GM18951 (cell line): Measurements from ENCODE around the gene CYB5B.

Experiments used
- POLR2A ChIP-seq: IDR thresholded peaks from 4 replicates; pipeline ENCODE4 v1.6.1; 2011; ENCODE audit warnings: mild to moderate bottlenecking; ENCODE audit not compliant: insufficient read length, insufficient read depth; ENCODE audit errors: extremely low read depth
- in situ Hi-C: fragments of 300-500 bp; cut with MboI; formaldehyde crosslinking; loops from one replicate; pipeline ENCODE4 v1.12.0; 2022; ENCODE audit warnings: low sequenced_read_pairs, mixed read lengths, inconsistent platforms; ENCODE audit not compliant: unreplicated experiment

The CYB5B gene

DNA sequence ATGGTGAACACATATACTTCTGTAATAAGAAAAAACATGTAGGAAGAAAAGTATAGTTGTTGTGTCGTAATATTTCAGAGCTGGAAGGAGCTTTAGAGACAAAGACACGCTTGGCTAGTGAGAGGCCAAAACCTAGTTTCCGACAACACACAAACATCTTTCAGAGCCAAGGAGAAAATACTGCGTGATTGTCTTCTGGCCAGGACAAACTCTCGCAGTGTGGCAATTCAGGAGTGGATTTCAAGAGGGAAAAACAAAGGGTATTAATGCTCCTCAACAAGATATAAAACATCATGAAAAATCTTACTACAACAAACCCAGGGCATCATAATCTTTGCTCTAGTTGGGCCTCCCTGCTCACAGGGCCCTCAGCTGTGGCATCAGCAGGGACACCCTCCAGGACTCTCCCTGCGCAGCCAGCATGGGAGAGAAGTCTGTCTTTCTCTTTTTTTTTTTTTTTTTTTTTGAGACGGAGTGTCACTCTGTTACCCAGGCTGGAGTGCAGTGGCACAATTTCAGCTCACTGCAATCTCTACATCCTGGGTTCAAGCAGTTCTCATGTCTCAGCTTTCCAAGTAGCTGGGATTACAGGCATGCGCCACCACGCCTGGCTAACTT lies 66.4 kb downstream of the CYB5B start:
- no peak for TF ChIP-seq POLR2A
- in situ Hi-C loops: no loop called here

- no peak for TF ChIP-seq POLR2A
- in situ Hi-C loops: no loop called here
These were observed 70.6 kb downstream of the CYB5B start for GRCh38 chr16:69494991-69495392.

DNA sequence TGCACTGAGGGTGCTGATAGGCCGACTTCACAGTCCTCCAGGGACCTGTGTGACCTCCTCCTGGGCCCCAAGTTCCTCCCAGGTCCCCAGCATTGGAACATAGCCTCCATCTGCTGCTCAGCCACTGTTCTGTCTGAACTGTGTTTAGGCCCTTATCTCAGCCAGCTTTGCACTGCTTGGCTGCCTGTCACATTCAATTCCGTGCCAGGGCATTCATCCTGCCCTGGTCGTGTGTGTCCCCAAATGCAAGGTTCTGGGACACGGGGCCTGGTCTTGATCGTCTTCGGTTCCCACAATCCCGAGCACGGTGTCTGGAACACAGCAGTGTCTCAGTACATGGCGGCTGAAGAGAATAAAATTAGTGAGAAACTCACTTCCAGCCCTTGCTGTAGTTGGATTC lies 71.4 kb downstream of the CYB5B start:
- TF ChIP-seq POLR2A: no peak

GRCh38 chr16:69496376-69496775 lies 72.0 kb downstream of the CYB5B start:
- no peak for TF ChIP-seq POLR2A
- in situ Hi-C loops: no loop called here

More for the DNA sequence above, 71.4 kb downstream of the CYB5B start:
- in situ Hi-C loops: no loop called here

DNA sequence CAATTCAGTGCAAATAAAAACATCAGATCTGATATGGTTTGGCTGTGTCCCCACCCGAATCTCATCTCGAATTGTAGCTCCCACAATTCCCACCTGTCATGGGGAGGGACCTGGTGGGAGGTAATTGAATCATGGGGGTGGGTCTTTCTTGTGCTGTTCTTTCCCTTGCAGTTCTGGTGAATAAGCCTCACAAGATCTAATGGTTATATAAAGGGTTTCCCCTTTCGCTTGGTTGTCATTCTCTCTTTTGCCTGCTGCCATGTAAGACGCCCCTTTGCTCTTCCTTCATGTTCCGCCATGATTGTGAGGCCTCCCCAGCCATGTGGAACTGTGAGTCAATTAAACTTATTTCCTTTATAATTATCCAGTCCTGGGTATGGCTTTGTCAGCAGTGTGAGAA lies 72.5 kb downstream of the CYB5B start:
- in situ Hi-C loops: no loop called here
- no peak for TF ChIP-seq POLR2A

DNA sequence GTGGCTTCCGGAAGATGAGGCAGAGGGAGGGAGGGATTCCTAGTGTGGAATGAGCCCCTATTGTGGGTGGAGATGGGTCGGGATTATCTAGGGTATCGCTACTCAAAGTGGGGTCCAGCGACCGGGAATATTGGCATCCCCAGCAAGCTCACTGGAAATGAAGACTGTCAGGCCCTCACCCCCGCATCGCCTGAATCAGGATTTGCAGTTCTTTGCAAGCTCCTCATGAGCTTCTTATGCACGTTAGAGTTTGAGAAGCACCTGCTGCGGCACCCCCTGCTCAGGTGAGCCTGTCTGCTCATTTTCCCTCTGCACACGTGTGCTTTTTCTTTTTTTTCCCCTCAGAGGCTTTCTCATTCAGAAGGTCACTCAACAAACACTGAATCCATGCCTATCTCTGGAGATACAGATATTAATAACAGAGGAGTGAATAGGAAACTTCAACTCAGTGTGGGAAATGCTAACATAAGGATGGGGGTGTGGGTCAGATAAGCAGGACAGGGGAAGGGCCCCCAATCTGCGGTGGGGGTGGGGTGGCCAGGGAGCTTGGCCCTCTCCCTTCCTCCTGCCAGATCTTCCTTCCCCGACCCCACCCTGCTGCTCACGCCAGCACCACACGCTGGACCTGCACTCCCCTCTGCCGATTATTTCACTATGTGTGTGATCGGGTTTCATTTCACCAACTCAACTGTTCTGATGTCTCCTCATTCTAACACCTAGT lies 73.6 kb downstream of the CYB5B start:
- TF ChIP-seq POLR2A: no peak

GRCh38 chr16:69498926-69499325 lies 74.5 kb downstream of the CYB5B start:
- TF ChIP-seq POLR2A: no peak
- in situ Hi-C loops: no loop called here

More for the DNA sequence above, 73.6 kb downstream of the CYB5B start:
- in situ Hi-C loops: no loop called here

DNA sequence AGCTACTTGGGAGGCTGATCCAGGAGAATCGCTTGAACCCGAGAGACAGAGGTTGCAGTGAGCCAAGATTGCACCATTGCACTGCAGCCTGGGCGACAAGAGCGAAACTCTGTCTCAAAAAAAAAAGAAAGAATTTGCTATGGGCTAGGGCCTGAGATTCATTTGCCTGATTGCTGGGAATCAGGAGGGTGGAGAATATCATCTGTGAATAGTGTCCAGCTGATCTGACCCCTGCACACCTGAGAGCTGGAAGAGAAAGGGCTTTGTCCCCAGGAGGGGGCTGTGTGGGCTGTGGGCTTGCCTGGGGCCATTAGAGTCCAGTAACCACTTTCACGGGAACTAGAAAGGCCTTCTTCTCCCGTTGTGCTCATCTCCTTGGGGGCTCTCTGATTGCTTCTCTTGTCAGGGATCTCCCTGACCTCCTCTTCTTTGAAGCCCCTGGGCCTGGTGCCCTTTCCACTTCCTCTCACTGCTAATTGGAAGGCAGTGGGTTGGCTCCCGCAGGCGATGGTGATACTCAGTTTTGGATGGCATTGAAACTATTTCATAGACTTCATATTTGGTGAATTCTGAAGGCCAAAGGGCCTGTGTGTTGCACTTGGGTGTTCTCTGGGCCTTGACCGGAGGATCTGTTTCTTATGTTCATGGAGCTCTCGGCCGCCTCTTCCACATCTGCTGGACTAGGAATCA lies 75.3 kb downstream of the CYB5B start:
- no peak for TF ChIP-seq POLR2A
- in situ Hi-C loops: no loop called here

GRCh38 chr16:69500496-69500895 lies 76.1 kb downstream of the CYB5B start:
- in situ Hi-C loops: no loop called here
- no peak for TF ChIP-seq POLR2A

DNA sequence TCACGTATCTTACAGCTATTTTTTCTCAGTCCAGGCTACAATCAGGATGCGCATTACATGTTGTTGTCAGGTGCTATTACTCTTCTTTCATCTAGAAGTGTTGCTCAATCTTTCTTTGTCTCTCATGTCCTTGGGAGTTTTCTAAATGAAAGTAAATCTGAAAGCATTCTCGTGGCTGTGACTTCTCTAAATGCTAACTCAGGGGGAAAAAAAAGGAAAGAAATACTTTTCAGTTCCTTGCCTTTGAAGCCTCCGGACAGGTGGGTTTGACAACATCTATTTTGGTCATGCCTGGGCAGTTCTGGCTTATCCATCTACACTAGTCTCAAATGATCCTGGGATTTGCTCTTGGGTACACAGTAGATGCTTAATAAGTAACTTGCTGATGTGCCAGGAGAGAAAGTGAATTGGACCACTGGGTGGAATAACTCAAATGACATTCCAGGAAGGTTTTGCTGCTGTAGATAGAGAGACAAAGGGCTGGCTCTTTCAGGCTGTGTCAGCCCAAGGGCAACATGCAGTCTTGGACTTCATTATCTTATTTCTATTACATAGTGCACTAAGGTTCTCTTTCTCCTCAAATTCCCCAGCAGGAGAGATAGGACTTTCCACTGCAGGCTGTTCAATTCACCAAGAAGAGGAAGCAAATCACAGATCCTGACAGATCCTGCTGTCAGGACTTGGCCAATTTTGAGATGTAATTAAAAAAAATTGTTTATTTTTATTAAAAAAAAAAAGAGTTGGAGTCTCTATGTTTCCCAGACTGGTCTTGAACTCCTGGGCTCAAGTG lies 77.7 kb downstream of the CYB5B start:
- in situ Hi-C loops: no loop called here
- no peak for TF ChIP-seq POLR2A

DNA sequence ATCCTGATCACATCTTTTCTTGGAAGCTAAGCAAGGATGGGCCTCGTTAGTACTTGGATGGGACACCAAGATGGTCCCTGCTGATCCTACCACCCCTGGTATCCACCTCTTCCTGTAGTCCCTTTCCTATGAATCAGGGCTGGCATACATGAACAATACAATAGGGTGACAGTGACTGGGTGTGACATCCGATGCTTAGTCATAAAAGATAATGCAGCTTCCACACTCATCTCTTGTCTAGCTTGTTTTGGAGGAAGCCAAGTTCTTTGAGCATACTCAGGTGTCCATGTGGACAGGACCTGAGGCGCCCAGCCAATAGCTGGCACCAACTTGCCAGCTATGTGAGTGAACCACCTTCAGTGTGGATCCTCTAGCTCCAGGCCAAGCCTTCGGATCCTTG lies 78.8 kb downstream of the CYB5B start:
- no peak for TF ChIP-seq POLR2A
- in situ Hi-C loops: no loop called here

DNA sequence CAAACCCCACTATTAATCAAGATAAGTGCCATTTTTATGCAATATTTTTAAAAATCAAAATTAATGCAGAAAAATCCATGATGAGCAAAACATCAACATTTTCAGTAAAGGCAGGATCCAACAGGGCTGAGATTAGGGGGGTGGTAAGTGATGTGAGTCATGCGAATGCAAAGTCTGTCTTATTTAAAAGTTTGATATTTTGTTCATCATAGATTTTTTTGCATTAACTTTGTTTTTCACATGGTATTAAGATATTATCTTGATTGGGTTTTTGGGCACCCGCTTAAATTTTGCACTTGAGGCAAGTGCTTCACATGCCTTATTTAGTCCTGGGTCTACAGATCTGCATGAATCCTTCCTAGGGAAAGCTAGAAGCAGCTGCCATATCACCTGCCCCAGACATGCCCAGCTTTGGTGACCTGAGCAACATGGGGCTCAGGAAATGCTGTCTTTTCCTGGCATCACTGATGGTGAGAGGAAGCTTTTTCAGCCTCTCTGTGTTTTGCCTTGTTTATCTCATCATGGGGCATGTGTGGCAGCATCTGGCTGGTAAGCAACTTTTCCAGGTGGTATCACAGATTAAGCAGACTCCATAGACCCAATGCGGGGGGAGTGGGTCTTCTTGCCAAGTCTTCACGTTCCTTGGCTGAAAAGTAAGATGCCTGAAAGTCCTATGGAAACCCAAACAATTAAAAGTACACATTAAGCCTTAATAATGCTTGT lies 83.8 kb downstream of the CYB5B start:
- in situ Hi-C loops: no loop called here
- TF ChIP-seq POLR2A: no peak
